ENCODE data around the gene CPT2. TPM values are rescaled to one million over a fixed set of nuclear protein-coding genes. Genes with fewer than 3 reads are reported as not detected.

Gene CPT2
- total and polyA plus RNA-seq, 9 of the 15 experiments (the other 6 are each of a cell fraction or from before 2014, with no cell fraction given) = 7.6 to 25.1 (median 16.8) TPM

- TF ChIP-seq, protein P1, sequence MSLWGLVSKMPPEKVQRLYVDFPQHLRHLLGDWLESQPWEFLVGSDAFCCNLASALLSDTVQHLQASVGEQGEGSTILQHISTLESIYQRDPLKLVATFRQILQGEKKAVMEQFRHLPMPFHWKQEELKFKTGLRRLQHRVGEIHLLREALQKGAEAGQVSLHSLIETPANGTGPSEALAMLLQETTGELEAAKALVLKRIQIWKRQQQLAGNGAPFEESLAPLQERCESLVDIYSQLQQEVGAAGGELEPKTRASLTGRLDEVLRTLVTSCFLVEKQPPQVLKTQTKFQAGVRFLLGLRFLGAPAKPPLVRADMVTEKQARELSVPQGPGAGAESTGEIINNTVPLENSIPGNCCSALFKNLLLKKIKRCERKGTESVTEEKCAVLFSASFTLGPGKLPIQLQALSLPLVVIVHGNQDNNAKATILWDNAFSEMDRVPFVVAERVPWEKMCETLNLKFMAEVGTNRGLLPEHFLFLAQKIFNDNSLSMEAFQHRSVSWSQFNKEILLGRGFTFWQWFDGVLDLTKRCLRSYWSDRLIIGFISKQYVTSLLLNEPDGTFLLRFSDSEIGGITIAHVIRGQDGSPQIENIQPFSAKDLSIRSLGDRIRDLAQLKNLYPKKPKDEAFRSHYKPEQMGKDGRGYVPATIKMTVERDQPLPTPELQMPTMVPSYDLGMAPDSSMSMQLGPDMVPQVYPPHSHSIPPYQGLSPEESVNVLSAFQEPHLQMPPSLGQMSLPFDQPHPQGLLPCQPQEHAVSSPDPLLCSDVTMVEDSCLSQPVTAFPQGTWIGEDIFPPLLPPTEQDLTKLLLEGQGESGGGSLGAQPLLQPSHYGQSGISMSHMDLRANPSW (CRISPR knock-in tag; IDR thresholded peaks at IDR 0.05) = no peak; the same call in 1 of the 2 replicates
- TF ChIP-seq, protein P2, sequence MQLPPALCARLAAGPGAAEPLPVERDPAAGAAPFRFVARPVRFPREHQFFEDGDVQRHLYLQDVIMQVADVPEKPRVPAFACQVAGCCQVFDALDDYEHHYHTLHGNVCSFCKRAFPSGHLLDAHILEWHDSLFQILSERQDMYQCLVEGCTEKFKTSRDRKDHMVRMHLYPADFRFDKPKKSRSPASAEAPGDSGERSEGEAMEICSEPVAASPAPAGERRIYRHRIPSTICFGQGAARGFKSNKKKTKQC (CRISPR knock-in tag; IDR thresholded peaks at IDR 0.05) = peak; percentile 93
- TF ChIP-seq ZNF699 (CRISPR knock-in tag; IDR thresholded peaks at IDR 0.05; ENCODE audit: insufficient replicate concordance) (no peak), ZNF589 (CRISPR knock-in tag; IDR thresholded peaks at IDR 0.05; ENCODE audit: low read depth) (no peak), CEBPB (tag; IDR thresholded peaks at IDR 0.05) (no peak), CUX1 (CRISPR knock-in tag; IDR thresholded peaks at IDR 0.05) (no peak), CCNT2 (IDR thresholded peaks at IDR 0.05; ENCODE audit: borderline replicate concordance, extremely low read depth, insufficient read length, low read depth, low read length) (peak; percentile 82), ZNF384 (IDR thresholded peaks at IDR 0.05; ENCODE audit: low read depth, low read length) (no peak), MCM3 (IDR thresholded peaks at IDR 0.05) (no peak), ZNF347 (CRISPR knock-in tag; IDR thresholded peaks at IDR 0.05; ENCODE audit: low read depth) (no peak), ZBTB9 (CRISPR knock-in tag; IDR thresholded peaks at IDR 0.05) (peak; percentile 77; the same call in 1 of the 2 replicates)
- TF ChIP-seq, protein P3, sequence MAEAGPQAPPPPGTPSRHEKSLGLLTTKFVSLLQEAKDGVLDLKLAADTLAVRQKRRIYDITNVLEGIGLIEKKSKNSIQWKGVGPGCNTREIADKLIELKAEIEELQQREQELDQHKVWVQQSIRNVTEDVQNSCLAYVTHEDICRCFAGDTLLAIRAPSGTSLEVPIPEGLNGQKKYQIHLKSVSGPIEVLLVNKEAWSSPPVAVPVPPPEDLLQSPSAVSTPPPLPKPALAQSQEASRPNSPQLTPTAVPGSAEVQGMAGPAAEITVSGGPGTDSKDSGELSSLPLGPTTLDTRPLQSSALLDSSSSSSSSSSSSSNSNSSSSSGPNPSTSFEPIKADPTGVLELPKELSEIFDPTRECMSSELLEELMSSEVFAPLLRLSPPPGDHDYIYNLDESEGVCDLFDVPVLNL (CRISPR knock-in tag; IDR thresholded peaks at IDR 0.05; ENCODE audit: low read depth) = no peak; the same call in 1 of the 2 replicates
Measured at GRCh38 chr1:53220171-53220961, 23.7 kb downstream of the CPT2 start, which contains the start of gene CZIB (continued).
